HG02759 (cell line): ENCODE data around the gene CYP2W1.
"Not testable (repeated sequence)": the region's sequence is repeated elsewhere in the genome, so short reads cannot be mapped to it uniquely, and the experiment has no call there.

Experiments
- ATAC-seq: cut with Tn5 transposase; IDR thresholded peaks from one replicate; pipeline ENCODE4 v1.9.1; 2021; ENCODE audit warnings: mild to moderate bottlenecking, moderate library complexity; ENCODE audit not compliant: unreplicated experiment

Gene CYP2W1

DNA sequence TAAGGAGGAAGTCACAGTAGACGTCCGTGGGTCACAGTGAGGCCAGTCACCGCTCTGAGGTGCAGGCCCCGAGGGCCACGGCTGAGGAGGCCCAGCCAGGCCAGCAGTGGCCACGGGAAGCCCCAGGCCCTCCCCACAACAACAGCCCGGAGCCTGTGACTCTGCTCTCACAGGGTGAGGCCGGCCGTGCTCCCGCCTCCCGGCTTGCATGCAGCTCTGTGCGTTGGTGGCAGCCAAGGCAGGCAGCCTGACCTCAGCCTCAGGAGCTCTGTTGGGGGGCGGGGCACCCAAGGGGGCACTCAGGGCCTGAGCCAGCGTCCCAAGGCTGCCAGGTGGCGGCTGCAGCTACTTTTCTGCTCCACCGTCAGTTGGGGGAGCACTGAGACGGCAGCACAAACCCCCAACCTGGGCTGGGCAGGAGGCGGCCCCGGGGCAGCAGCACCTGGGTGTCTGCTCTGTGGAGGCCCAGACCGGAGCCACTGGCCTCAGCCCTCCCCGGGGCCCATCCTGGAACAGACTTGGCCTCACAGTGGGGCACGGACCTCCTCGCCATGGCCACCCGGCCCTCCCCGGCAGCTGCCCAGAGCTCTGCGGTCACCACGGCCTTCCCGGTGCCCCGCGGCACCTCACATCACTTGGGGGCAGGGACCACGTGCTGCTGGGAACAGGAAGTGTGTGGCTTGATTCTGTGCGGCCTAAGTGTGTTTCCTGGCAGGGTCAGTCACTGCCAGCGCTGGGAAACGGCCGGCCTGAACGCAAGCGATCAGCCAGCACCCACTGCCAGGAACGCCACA lies 13.3 kb downstream of the CYP2W1 start:
- no peak for ATAC-seq

GRCh38 chr7:997404-998395 lies 14.7 kb downstream of the CYP2W1 start:
- ATAC-seq: no peak

DNA sequence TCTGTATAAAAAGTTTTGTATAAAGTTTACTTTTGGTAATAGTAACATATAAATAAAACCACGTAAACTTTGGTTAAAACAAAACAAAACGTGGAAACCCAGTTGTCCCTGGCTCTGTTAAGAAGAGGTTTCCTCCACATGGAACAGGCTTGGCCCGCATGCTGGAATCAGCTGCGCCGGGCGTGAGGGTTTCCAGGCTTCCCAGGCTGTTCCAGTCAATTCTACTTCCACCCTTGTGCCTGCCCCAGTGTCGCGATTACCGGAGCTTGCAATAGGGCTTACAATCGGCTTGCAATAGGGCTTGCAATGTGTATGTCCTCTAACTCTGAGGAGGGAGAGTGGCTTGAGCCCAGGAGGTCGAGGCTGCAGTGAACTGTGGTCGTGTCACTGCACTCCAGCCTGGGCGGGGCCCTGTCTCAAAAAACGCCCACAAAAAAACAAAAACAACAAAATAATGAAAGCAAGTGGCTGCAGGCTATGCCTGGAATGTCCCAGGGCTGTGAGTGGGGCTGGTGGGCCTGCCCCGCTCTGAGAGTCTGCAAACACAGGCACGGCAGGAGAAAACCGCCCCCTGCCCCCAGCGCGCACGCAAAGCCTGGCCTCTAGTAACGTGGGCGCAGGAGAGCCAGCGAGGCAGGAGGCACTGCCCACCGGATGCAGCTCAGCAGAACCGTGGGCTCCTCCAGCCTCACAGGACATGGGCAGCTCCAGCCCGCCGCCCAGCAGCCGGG lies 16.3 kb downstream of the CYP2W1 start:
- no peak for ATAC-seq

GRCh38 chr7:999941-1000935 lies 17.3 kb downstream of the CYP2W1 start:
- no peak for ATAC-seq

DNA sequence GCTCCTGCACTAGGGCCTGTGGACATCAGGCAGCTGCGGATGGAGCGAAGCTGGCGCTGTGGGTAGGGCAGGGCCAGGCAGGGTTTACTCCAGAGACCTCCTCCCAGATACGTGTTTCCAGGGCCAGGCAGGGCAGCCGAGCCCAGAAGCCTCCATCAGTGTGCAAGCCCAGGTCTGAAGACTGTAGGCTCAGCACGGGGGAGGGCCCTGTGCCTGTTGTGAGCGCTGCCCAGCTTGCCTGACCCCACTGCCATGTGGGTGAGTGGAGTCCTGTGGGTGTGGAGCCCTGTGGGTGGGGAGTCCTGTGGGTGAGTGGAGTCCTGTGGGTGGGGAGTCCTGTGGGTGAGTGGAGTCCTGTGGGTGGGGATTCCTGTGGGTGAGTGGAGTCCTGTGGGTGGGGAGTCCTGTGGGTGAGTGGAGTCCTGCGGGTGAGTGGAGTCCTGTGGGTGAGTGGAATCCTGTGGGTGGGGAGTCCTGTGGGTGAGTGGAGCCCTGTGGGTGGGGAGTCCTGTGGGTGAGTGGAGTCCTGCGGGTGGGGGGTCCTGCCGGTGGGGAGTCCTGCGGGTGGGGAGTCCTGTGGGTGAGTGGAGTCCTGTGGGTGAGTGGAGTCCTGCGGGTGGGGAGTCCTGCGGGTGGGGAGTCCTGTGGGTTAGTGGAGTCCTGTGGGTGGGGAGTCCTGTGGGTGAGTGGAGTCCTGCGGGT lies 18.2 kb downstream of the CYP2W1 start:
- ATAC-seq: not testable (repeated sequence)

- ATAC-seq: not testable (repeated sequence)
These were observed 19.0 kb downstream of the CYP2W1 start for GRCh38 chr7:1002026-1002425.

- ATAC-seq: not testable (repeated sequence)
These were observed 19.5 kb downstream of the CYP2W1 start for GRCh38 chr7:1002445-1002844.

DNA sequence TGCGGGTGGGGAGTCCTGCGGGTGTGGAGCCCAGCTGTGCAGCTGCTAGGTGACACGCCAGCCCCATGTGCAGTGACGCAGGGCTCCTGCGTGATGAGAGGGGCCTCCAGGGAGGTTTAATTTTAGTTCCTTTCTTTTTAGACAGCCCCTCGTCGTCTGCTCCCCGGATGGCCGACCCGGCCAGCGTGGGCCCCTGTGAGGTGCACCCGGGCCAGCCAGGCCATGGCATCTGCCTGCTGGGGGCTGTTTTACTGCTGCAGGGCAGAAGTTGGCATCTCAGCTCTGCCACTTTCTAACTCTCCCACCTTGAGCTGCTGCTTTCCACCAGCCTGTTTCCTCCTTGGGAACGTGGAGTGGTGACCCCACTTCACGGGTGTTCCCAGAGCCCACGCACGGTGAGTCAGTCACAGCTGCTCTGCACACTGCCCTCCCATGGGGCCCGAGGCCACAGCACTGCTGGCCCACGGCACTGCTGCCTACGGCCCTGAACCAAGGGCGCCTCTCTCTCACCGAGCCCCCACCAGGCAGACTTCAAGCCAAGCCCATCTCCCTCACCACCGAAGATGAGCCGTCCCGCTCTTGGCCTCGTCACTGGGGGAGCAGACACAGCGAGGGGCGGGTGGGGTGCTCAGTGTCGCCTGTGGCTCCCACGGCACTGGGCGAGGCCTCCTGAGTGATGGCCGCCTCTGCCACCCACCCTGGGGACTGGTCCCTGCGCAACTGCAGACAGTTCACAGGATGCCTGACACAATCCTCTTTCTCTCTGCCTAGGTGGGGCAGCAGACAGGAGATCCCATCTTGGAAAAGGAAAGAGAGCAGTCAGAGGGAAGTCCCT lies 21.3 kb downstream of the CYP2W1 start:
- ATAC-seq: no peak

GRCh38 chr7:1005303-1005702 lies 22.3 kb downstream of the CYP2W1 start:
- no peak for ATAC-seq

GRCh38 chr7:1007901-1008300 lies 24.9 kb downstream of the CYP2W1 start:
- ATAC-seq: no peak

GRCh38 chr7:1008733-1009363 lies 25.9 kb downstream of the CYP2W1 start:
- ATAC-seq: no peak

GRCh38 chr7:1009747-1010146 lies 26.8 kb downstream of the CYP2W1 start:
- no peak for ATAC-seq

DNA sequence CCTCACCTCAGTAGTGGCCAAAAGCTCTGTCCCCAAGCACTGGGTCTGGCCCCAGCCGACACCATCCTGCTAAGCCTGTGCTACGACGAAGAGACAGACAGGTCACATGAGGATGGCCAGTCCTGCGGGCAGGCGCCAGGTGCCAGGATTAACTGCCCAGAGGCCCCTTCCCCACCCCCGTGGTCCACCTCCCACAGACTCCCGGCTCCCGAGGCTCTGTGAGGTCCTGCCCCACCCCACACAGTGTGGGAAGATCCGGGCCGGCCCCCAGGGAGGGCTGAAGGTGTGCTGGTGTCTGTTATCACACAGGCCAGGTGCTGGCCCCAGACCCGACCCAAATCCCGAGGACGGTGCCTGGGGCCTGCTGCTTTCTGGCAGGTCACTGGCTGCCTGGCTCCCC lies 27.2 kb downstream of the CYP2W1 start:
- ATAC-seq: no peak

DNA sequence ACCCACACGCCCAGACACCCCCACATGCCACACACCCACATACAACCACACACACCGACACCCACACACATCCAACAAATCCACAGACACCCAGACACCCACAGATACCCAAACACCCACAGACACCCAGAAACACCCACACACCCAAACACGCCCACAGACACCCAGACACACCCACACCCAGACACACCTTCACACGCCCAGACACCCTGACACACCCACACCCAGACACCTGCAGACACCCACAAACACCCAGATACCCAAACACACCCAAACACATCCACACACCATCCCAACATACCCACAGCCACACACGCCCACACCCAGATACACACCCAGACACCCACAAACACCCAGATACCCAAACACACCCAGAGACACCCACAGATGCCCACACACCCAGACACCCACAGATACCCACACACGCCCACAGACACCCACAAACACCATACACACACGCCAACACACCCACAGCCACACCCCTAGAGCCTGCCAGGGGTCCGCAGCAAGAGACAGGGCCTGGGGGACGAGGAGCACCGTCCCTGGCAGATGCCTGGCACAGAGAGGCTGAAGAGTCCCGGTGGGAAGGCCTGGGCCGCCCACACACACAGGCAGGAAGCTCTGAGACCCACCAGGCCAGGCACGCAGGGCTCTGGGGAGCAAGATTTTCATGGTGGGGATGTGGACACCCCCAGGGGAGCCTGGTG lies 28.5 kb downstream of the CYP2W1 start:
- no peak for ATAC-seq

- no peak for ATAC-seq
These were observed 29.2 kb downstream of the CYP2W1 start for GRCh38 chr7:1012004-1012715.

DNA sequence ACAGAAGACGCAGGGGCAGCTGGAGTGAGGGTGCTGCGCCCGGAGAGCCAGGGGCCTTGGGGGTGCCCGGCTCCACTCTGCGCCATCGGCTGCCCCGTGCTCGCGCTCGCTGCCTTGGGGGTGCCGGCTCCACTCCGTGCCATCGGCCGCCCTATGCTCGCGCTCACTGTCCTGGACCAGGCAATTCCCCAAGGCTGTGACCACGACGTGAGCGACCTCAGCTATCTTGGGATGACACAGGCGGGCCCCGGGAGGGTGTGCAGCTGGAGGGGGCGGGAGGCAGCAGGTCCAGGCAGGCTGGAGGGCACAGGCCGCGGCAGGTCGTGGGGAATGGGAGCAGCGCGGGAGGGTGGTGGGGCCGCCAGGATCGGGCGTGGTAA lies 29.7 kb downstream of the CYP2W1 start:
- no peak for ATAC-seq

DNA sequence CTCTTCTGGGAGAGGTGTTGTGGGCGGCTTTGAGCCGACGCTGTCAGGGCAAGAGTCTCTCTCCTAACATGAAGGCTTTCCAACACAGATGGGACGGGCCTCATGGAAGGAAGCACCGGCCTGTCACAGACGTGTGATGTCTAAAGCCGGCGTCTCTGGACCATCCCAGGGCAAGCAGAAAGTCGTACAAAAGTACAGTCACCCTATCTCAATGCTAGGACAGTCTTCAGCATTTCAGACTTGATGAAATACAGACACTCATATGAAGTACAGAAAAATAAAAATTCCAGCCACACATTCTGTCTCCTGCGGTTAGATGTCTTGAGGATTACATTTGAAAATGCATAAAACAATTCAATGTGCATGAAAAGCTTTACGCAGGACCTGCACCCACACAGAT lies 30.6 kb downstream of the CYP2W1 start:
- no peak for ATAC-seq
